PC-3 (cell line): Measurements from ENCODE around the gene SLC35F3.

ENCODE experiments used
- EZH2 ChIP-seq: fragments of 300-600 bp; sonication (generic); IDR thresholded peaks from one replicate; pipeline ENCODE4 v1.6.1; 2017; ENCODE audit warnings: antibody characterized with exemption, mild to moderate bottlenecking, low read length; ENCODE audit not compliant: unreplicated experiment
- EZH2phosphoT487 ChIP-seq: fragments of 300-600 bp; sonication (generic); IDR thresholded peaks from 2 replicates; pipeline ENCODE4 v1.6.1; 2018; ENCODE audit warnings: mild to moderate bottlenecking, antibody characterized with exemption, low read length, borderline replicate concordance
- TF ChIP-seq, protein P1 (sequence below): fragments of 300-600 bp; sonication (generic); conservative IDR thresholded peaks from 2 replicates; pipeline ENCODE4 v1.5.1; 2017; ENCODE audit warnings: antibody characterized with exemption, low read depth, mild to moderate bottlenecking, low read length

DNA sequence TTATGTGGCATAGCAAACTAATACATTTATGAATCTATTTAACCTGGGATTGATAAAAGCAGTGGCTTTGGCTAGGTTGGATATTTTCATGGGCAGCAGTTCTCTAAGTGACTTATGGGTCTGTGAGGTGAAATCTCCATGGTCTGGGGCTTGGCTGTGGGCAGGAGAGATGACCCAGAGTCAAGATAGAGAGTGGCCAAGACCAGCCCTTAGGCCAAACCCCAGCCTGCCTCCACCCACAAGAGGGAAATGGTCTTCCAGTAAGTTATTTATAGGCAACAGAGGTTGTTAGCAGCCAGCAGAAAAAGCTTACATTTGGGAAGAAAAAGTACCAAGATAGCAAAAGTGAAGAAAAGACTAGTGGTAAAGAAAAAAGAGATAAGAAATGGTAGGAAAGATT is 61.4 kb downstream of the SLC35F3 start:
- TF ChIP-seq, protein P1, sequence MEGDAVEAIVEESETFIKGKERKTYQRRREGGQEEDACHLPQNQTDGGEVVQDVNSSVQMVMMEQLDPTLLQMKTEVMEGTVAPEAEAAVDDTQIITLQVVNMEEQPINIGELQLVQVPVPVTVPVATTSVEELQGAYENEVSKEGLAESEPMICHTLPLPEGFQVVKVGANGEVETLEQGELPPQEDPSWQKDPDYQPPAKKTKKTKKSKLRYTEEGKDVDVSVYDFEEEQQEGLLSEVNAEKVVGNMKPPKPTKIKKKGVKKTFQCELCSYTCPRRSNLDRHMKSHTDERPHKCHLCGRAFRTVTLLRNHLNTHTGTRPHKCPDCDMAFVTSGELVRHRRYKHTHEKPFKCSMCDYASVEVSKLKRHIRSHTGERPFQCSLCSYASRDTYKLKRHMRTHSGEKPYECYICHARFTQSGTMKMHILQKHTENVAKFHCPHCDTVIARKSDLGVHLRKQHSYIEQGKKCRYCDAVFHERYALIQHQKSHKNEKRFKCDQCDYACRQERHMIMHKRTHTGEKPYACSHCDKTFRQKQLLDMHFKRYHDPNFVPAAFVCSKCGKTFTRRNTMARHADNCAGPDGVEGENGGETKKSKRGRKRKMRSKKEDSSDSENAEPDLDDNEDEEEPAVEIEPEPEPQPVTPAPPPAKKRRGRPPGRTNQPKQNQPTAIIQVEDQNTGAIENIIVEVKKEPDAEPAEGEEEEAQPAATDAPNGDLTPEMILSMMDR, result no peak
- no peak for TF ChIP-seq EZH2
- TF ChIP-seq EZH2phosphoT487, result no peak
